Spinal cord (tissue), 10 donors: ENCODE measurements around the gene HDAC9. TPM values are rescaled to one million over a fixed set of nuclear protein-coding genes. Genes with fewer than 3 reads are reported as not detected.

ENCODE experiments used
- DNase-seq, 6 donors: peaks; one replicate each; pipeline versions ENCODE4 v3.0.0 to v3.0.0-alpha.2; 2013 to 2015; ENCODE audit warnings: low spot score in 6 of 6, low read depth in 4 of 6
- H3K27ac ChIP-seq: one replicate; pipeline ENCODE4 v1.5.1; 2013; ENCODE audit warnings: low read depth, low read length, control low read depth
- H3K27me3 ChIP-seq: one replicate; pipeline ENCODE4 v1.6.1; 2013; ENCODE audit warnings: low read length; ENCODE audit not compliant: control insufficient read depth, insufficient read depth
- H3K36me3 ChIP-seq: one replicate; pipeline ENCODE4 v1.6.1; 2013; ENCODE audit warnings: low read length; ENCODE audit not compliant: control insufficient read depth, insufficient read depth
- H3K4me1 ChIP-seq: one replicate; pipeline ENCODE4 v1.6.1; 2013; ENCODE audit warnings: low read length; ENCODE audit not compliant: control insufficient read depth, insufficient read depth
- H3K4me3 ChIP-seq: one replicate; pipeline ENCODE4 v1.5.1; 2013; ENCODE audit warnings: low read depth, low read length, control low read depth
- H3K9me3 ChIP-seq: one replicate; pipeline ENCODE4 v1.6.1; 2013; ENCODE audit warnings: low read length; ENCODE audit not compliant: control insufficient read depth, insufficient read depth
- WGBS: methylation state at CpG from one replicate; pipeline ENCODE4 v1.1.5; 2013; ENCODE audit warnings: missing lambda C conversion rate; ENCODE audit not compliant: insufficient coverage; 5-methylcytosine and 5-hydroxymethylcytosine counted together
- polyA plus RNA-seq, 2 donors: library from polyadenylated mRNA; unstranded; fragments of 120-200 nt; gene quantifications; one replicate each; pipeline ENCODE4 v1.2.1, GENCODE V29; 2013; ENCODE audit not compliant: insufficient read length in 2 of 2
- total RNA-seq, 2 donors: library from RNA; depleted of rRNA in 1 of 2; stranded (reverse); fragments of 120-200 nt in 1 of 2; fragments of >200 nt in 1 of 2; gene quantifications; one replicate each; pipeline versions ENCODE4 v1.2.3 to v1.2.4, GENCODE V29; 2013 to 2014
- donor health status: healthy.

Gene HDAC9
- total and polyA plus RNA-seq, 4 donors, result 21.4 to 58.5 (median 29.3) TPM

GRCh38 chr7:18913106-18913505, 417.6 kb downstream of the HDAC9 start:
- no peak overlapping the region for H3K4me3 ChIP-seq
- 100% methylated on average over 1 of the region's 4 CpGs for WGBS
- no peaks in the 10 kb centered on the region for H3K27me3 ChIP-seq

GRCh38 chr7:18916826-18917225, 421.3 kb downstream of the HDAC9 start:
- Histone ChIP-seq H3K4me3 (no peak overlapping the region), H3K27ac (no peak overlapping the region), H3K9me3 (peaks cover 2% of the 10 kb centered on the region), H3K36me3 (no peaks in the 10 kb centered on the region), H3K27me3 (no peaks in the 10 kb centered on the region), H3K4me1 (no peaks in the 10 kb centered on the region)
- 92% methylated on average over 2 of the region's 3 CpGs for WGBS
- no peak for DNase-seq

More at GRCh38 chr7:18913106-18913505, 417.6 kb downstream of the HDAC9 start:
- no peak for DNase-seq
- Histone ChIP-seq H3K27ac (no peak overlapping the region), H3K4me1 (no peaks in the 10 kb centered on the region), H3K9me3 (peaks cover 1% of the 10 kb centered on the region), H3K36me3 (no peaks in the 10 kb centered on the region)

GRCh38 chr7:18927134-18927533, 431.6 kb downstream of the HDAC9 start:
- Histone ChIP-seq H3K9me3 (no peaks in the 10 kb centered on the region), H3K27ac (no peak overlapping the region), H3K4me3 (no peak overlapping the region), H3K4me1 (no peaks in the 10 kb centered on the region), H3K27me3 (no peaks in the 10 kb centered on the region), H3K36me3 (no peaks in the 10 kb centered on the region)
- DNase-seq, result no peak
- no CpG with 5 or more reads among the region's 2 CpGs for WGBS

GRCh38 chr7:18936265-18936664, 440.7 kb downstream of the HDAC9 start:
- Histone ChIP-seq H3K27ac (no peak overlapping the region), H3K9me3 (no peaks in the 10 kb centered on the region), H3K27me3 (no peaks in the 10 kb centered on the region), H3K4me3 (no peak overlapping the region), H3K36me3 (no peaks in the 10 kb centered on the region), H3K4me1 (no peaks in the 10 kb centered on the region)
- no peak for DNase-seq

- H3K4me3 ChIP-seq, result no peak overlapping the region
- no peak overlapping the region for H3K27ac ChIP-seq
- H3K27me3 ChIP-seq, result no peaks in the 10 kb centered on the region
- peak in 1 of 6 donors; percentile 18 for DNase-seq
- no peaks in the 10 kb centered on the region for H3K36me3 ChIP-seq
- no peaks in the 10 kb centered on the region for H3K9me3 ChIP-seq
- no peaks in the 10 kb centered on the region for H3K4me1 ChIP-seq
- WGBS, result no CpG with 5 or more reads among the region's 2 CpGs
Measured at GRCh38 chr7:18939771-18940592, 444.4 kb downstream of the HDAC9 start.

GRCh38 chr7:18940593-18941134, 445.1 kb downstream of the HDAC9 start:
- Histone ChIP-seq H3K4me3 (no peak overlapping the region), H3K27me3 (no peaks in the 10 kb centered on the region), H3K4me1 (no peaks in the 10 kb centered on the region), H3K27ac (no peak overlapping the region), H3K36me3 (no peaks in the 10 kb centered on the region), H3K9me3 (no peaks in the 10 kb centered on the region)
- WGBS, result no CpG with 5 or more reads among the region's 2 CpGs
- no peak for DNase-seq

GRCh38 chr7:18941207-18941606, 445.7 kb downstream of the HDAC9 start:
- no peaks in the 10 kb centered on the region for H3K27me3 ChIP-seq
- peak in 2 of 6 donors; percentile 6 to 48 for DNase-seq
- H3K4me3 ChIP-seq, result no peak overlapping the region
- no peaks in the 10 kb centered on the region for H3K36me3 ChIP-seq
- H3K4me1 ChIP-seq, result no peaks in the 10 kb centered on the region
- H3K27ac ChIP-seq, result no peak overlapping the region
- WGBS, result 6% methylated on average over 2 of the region's 2 CpGs
- no peaks in the 10 kb centered on the region for H3K9me3 ChIP-seq

- Histone ChIP-seq H3K27ac (no peak overlapping the region), H3K4me1 (no peaks in the 10 kb centered on the region), H3K27me3 (no peaks in the 10 kb centered on the region), H3K9me3 (no peaks in the 10 kb centered on the region), H3K4me3 (no peak overlapping the region), H3K36me3 (no peaks in the 10 kb centered on the region)
- DNase-seq, result no peak
- 57% methylated on average over 1 of the region's 1 CpG for WGBS
Measured at GRCh38 chr7:18948521-18948920, 453.0 kb downstream of the HDAC9 start.

- Histone ChIP-seq H3K4me1 (no peaks in the 10 kb centered on the region), H3K9me3 (no peaks in the 10 kb centered on the region), H3K27ac (no peak overlapping the region), H3K36me3 (no peaks in the 10 kb centered on the region), H3K4me3 (no peak overlapping the region), H3K27me3 (no peaks in the 10 kb centered on the region)
- no peak for DNase-seq
- WGBS, result no CpG with 5 or more reads among the region's 4 CpGs
Measured at GRCh38 chr7:18952846-18953245, 457.3 kb downstream of the HDAC9 start.

- DNase-seq, result no peak
- no peak overlapping the region for H3K27ac ChIP-seq
- H3K36me3 ChIP-seq, result no peaks in the 10 kb centered on the region
- no peak overlapping the region for H3K4me3 ChIP-seq
- 92% methylated on average over 2 of the region's 4 CpGs for WGBS
- H3K9me3 ChIP-seq, result no peaks in the 10 kb centered on the region
- H3K4me1 ChIP-seq, result no peaks in the 10 kb centered on the region
- H3K27me3 ChIP-seq, result no peaks in the 10 kb centered on the region
Measured at GRCh38 chr7:18958627-18959026, 463.1 kb downstream of the HDAC9 start.
